Gastrocnemius medialis (tissue), 4 donors: Measurements from ENCODE around the gene CTNNA2. TPM values are rescaled to one million over a fixed set of nuclear protein-coding genes. Genes with fewer than 3 reads are reported as not detected.

Source experiments
- ATAC-seq, 2 donors: fragments of 150-250 bp; one replicate each; pipeline ENCODE4 v1.9.1; 2016
- DNase-seq, 2 donors: peaks; one replicate each; pipeline ENCODE4 v3.0.0-alpha.2; 2019
- H3K27ac ChIP-seq, 4 donors: fragments of 200-600 bp; sonication (generic); 1 replicate in 1 of 4; 2 replicates in 3 of 4; pipeline ENCODE4 v1.5.1; 2016 to 2018; ENCODE audit warnings: mild to moderate bottlenecking in 2 of 4, moderate library complexity in 1 of 4
- H3K27me3 ChIP-seq, 3 donors: fragments of 200-600 bp; sonication (generic) in 2 of 3; 1 replicate in 1 of 3; 2 replicates in 2 of 3; pipeline versions ENCODE4 v1.5.1 to v1.6.0; 2016 to 2019; ENCODE audit warnings: mild to moderate bottlenecking in 1 of 3, moderate library complexity in 1 of 3
- H3K36me3 ChIP-seq, 2 donors: fragments of 200-600 bp; sonication (generic) in 1 of 2; one replicate each; pipeline ENCODE4 v1.5.1; 2017 to 2018
- H3K4me1 ChIP-seq, 2 donors: fragments of 200-600 bp; sonication (generic) in 1 of 2; one replicate each; pipeline ENCODE4 v1.5.1; 2016 to 2017; ENCODE audit warnings: mild to moderate bottlenecking in 2 of 2
- H3K4me3 ChIP-seq, 4 donors: fragments of 200-600 bp; sonication (generic) in 3 of 4; 1 replicate in 1 of 4; 2 replicates in 3 of 4; pipeline ENCODE4 v1.5.1; 2016 to 2019; ENCODE audit warnings: mild to moderate bottlenecking in 2 of 4
- H3K9me3 ChIP-seq, 3 donors: fragments of 200-600 bp; sonication (generic) in 2 of 3; 1 replicate in 1 of 3; 2 replicates in 2 of 3; pipeline ENCODE4 v1.5.1; 2016 to 2019
- CTCF ChIP-seq, 5 experiments: fragments of 450-650 bp in 3 of 5; fragments of 200-600 bp in 2 of 5; sonication (generic) in 2 of 5; IDR thresholded peaks in 4 of 5; conservative IDR thresholded peaks in 1 of 5; 1 replicate in 4 of 5; 2 replicates in 1 of 5; pipeline ENCODE4 v1.5.1; 2016 to 2019; ENCODE audit warnings: antibody characterized with exemption in 5 of 5, mild to moderate bottlenecking in 3 of 5, moderate library complexity in 3 of 5
- POLR2A ChIP-seq, 2 donors: fragments of 450-650 bp; IDR thresholded peaks; one replicate each; pipeline ENCODE4 v1.6.1; 2017; ENCODE audit warnings: antibody characterized with exemption in 2 of 2, mild to moderate bottlenecking in 2 of 2, moderate library complexity in 2 of 2
- in situ Hi-C, 4 donors: fragments of 200-750 bp; cut with MboI; loops; one replicate each; pipeline versions ENCODE4 v1.15.0 to v1.8.0; 2017; ENCODE audit warnings: low sequenced_read_pairs in 4 of 4
- intact Hi-C: fragments of 100-400 bp; cut with DNase I; formaldehyde crosslinking; loops from one replicate; pipeline ENCODE4 v1.15.1; 2023; ENCODE audit warnings: low total_unique reads
- total RNA-seq, 4 donors: library from RNA; depleted of rRNA; stranded (reverse); fragments of >200 nt; gene quantifications; one replicate each; pipeline versions ENCODE4 v1.1.0 to v1.2.3, GENCODE V29; 2016

Gene CTNNA2
- total RNA-seq, 4 donors from 2014 or later: not detected

DNA sequence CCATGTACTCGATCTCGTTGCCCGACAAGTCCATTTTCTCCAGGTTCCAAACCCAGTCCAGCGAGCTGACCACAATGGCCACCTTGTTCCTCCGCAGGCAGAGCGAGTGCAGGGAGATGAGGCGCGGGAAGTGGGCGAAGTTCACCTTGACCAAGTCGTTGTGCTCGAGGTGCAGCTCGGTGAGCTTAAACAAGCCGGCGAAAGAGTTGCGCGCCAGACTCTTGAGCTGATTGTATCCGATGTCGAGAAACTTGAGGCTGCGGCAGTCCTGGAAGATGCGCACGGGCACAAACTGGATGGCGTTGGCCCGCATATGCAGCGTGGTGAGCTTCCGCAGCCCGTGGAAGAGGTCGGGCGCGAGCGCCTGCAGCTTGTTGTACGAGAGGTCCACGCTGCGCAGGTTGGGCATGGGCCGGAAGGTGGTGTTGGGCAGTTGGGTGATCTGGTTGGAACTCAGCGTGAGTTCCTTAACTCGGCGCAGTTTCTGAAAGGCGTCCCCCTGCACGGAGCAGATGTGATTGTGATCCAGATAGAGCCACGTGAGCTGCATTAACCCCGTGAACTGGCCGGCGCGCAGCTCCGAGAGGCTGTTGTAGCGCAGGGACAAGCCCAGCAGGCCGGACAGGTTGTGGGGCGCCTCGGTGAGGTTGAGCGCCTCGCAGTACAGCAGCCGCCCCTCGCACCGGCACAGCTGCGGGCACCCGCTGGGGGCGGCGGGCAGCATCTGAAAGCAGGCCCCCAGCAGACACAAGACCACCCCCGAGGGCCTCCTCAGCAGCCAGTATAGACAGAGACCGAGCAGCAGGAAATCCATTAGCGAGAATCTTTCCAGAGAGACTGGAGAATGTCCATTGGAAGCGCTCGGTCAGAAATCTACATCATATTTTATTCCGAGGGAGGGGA lies 790.4 kb downstream of the CTNNA2 start:
- intact Hi-C loops (no loop called here), in situ Hi-C loops (no loop called here)
- Histone ChIP-seq H3K9me3 (no peaks in the 10 kb centered on the region), H3K4me1 (peaks cover 9 to 18% of the 10 kb centered on the region in 2 donors), H3K27me3 (peaks cover 48 to 52% (median 50%) of the 10 kb centered on the region in 3 donors), H3K27ac (no peak overlapping the region), H3K4me3 (peak overlapping the region in 3 of 4 donors; percentile 29 to 43 (median 41)), H3K36me3 (no peaks in the 10 kb centered on the region)
- ATAC-seq (no peak), DNase-seq (no peak)
- no peak for TF ChIP-seq CTCF (IDR thresholded peaks at IDR 0.05 in 4 of 5, conservative IDR thresholded peaks at IDR 0.05 in 1 of 5)
- TF ChIP-seq POLR2A (IDR thresholded peaks at IDR 0.05): no peak

- no peak for DNase-seq
Measured at GRCh38 chr2:80303909-80304837, 791.3 kb downstream of the CTNNA2 start, which contains the start of gene LRRTM1. Gene LRRTM1 (minus strand): TSS chr2:80304752. CDS start chr2:80303819, 933 bp downstream.

GRCh38 chr2:80311304-80311703 lies 798.5 kb downstream of the CTNNA2 start:
- DNase-seq (no peak), ATAC-seq (no peak)
- Histone ChIP-seq H3K36me3 (no peaks in the 10 kb centered on the region), H3K4me3 (no peak overlapping the region), H3K27me3 (peaks cover 0 to 8% (median 4%) of the 10 kb centered on the region in 3 donors), H3K9me3 (no peaks in the 10 kb centered on the region), H3K4me1 (no peaks in the 10 kb centered on the region), H3K27ac (no peak overlapping the region)
- in situ Hi-C loops (no loop called here), intact Hi-C loops (no loop called here)
- TF ChIP-seq CTCF (IDR thresholded peaks at IDR 0.05 in 4 of 5, conservative IDR thresholded peaks at IDR 0.05 in 1 of 5) (no peak), POLR2A (IDR thresholded peaks at IDR 0.05) (no peak)

More at GRCh38 chr2:80303909-80304837, 791.3 kb downstream of the CTNNA2 start, which contains the start of gene LRRTM1:
- no peak for ATAC-seq
- intact Hi-C loops: no loop called here
- Histone ChIP-seq H3K4me3 (peak within 1 kb of the TSS; percentile 38 to 43 (median 40)), H3K4me1 (peaks cover 9 to 18% of the 10 kb centered on the region in 2 donors), H3K27ac (no peak within 1 kb of the TSS), H3K27me3 (peaks cover 48 to 52% (median 50%) of the 10 kb centered on the region in 3 donors), H3K36me3 (no peaks in the 10 kb centered on the region), H3K9me3 (no peaks in the 10 kb centered on the region)
- in situ Hi-C loops: no loop called here
- TF ChIP-seq POLR2A (IDR thresholded peaks at IDR 0.05) (no peak), CTCF (IDR thresholded peaks at IDR 0.05 in 4 of 5, conservative IDR thresholded peaks at IDR 0.05 in 1 of 5) (no peak)

GRCh38 chr2:80312282-80312839 lies 799.5 kb downstream of the CTNNA2 start:
- no peaks in the 10 kb centered on the region for H3K36me3 ChIP-seq
- no peaks in the 10 kb centered on the region for H3K9me3 ChIP-seq
- no peaks in the 10 kb centered on the region for H3K4me1 ChIP-seq
- DNase-seq (no peak), ATAC-seq (no peak)
- intact Hi-C loops: no loop called here
- no peak overlapping the region for H3K27ac ChIP-seq
- no peak overlapping the region for H3K4me3 ChIP-seq
- no peaks in the 10 kb centered on the region for H3K27me3 ChIP-seq
- in situ Hi-C loops: no loop called here
- TF ChIP-seq POLR2A (IDR thresholded peaks at IDR 0.05) (no peak), CTCF (IDR thresholded peaks at IDR 0.05 in 4 of 5, conservative IDR thresholded peaks at IDR 0.05 in 1 of 5) (no peak)
